ENCODE measurements around the gene NAXE.

Gene NAXE

DNA sequence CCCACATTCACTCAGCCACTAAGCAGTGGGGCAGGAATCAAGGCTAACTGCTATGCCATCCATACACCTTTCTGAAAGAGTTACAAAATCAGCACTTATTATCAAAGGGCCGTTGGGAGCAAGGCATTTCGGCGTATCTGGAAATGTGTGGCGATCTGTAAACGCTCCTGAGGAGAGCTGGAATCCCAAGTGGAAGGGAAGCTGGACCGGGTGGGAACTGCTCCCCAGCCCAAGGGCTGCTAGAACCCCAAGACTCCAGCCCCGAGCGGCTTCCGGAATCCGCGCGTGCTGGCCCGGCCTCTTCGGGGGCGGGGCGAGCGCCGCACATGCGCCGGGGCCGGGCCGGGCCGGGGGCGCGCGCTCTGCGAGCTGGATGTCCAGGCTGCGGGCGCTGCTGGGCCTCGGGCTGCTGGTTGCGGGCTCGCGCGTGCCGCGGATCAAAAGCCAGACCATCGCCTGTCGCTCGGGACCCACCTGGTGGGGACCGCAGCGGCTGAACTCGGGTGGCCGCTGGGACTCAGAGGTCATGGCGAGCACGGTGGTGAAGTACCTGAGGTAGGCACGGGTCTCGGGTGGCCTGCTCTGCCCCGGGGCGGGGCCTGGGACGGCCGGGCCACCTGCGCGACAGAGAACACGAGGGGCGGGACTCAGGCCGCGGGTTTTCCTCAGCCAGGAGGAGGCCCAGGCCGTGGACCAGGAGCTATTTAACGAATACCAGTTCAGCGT lies at the start of gene NAXE:
NAXE (plus strand) TSS at position 345 of the 726 bp plus-strand sequence; CDS start at position 374, 29 bp downstream.
- no peak for DNase-seq (ENCODE audit: low read depth)
- TF ChIP-seq, protein P1, sequence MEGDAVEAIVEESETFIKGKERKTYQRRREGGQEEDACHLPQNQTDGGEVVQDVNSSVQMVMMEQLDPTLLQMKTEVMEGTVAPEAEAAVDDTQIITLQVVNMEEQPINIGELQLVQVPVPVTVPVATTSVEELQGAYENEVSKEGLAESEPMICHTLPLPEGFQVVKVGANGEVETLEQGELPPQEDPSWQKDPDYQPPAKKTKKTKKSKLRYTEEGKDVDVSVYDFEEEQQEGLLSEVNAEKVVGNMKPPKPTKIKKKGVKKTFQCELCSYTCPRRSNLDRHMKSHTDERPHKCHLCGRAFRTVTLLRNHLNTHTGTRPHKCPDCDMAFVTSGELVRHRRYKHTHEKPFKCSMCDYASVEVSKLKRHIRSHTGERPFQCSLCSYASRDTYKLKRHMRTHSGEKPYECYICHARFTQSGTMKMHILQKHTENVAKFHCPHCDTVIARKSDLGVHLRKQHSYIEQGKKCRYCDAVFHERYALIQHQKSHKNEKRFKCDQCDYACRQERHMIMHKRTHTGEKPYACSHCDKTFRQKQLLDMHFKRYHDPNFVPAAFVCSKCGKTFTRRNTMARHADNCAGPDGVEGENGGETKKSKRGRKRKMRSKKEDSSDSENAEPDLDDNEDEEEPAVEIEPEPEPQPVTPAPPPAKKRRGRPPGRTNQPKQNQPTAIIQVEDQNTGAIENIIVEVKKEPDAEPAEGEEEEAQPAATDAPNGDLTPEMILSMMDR (conservative IDR thresholded peaks at IDR 0.05; ENCODE audit: low read depth, low read length): no peak
- peak within 1 kb of the TSS; percentile 65 for H3K4me3 ChIP-seq (ENCODE audit: low read length)

DNA sequence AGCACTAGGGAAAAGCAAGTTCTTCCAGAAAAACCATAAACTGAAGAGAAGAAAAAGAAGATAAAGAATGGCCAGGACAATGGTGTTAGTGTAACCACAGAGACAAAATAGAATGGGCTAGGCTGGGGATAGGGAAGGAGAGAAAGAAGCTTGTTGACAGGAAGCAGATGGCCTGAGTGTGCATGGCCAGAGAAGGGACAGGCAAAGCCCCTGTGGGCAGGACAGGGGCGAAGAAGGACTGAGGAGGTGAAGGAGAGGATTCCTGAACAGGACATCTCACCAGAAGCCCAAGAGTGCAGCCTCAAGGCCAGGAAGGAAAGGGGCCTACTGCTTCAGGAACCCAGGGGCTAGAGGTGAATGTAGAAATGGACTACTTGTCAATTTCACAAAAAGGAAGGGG lies 48.5 kb upstream of the NAXE start:
- no peak for DNase-seq (ENCODE audit: low read depth)
- TF ChIP-seq, protein P1 (conservative IDR thresholded peaks at IDR 0.05; ENCODE audit: low read depth, low read length): no peak
- H3K4me3 ChIP-seq (ENCODE audit: low read length): no peak overlapping the region

DNA sequence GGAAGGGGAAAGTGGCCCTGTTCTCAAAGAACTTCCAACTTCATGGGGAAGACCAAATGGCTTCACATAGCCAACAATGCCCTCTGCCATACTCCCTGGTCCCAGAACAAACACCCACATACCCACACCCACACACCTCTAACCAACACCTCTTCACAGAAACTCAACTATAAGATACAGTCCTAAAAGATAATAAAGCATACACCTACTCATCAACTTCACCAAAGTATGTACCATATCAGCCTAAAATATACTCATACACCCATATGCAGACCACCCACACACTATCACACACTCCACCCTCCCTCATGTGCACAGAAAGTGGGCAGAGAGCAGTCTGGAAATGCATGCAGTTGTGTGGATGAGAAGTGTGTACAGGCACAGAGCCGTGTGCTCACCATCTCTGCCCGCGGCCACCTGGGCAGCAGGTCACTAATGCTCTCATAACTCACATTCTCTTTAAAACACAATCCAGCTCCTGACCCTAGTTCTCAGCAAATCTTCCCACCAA lies 46.9 kb upstream of the NAXE start:
- TF ChIP-seq, protein P1 (conservative IDR thresholded peaks at IDR 0.05; ENCODE audit: low read depth, low read length): no peak
- DNase-seq (ENCODE audit: low read depth): no peak
- H3K4me3 ChIP-seq (ENCODE audit: low read length): no peak overlapping the region

DNA sequence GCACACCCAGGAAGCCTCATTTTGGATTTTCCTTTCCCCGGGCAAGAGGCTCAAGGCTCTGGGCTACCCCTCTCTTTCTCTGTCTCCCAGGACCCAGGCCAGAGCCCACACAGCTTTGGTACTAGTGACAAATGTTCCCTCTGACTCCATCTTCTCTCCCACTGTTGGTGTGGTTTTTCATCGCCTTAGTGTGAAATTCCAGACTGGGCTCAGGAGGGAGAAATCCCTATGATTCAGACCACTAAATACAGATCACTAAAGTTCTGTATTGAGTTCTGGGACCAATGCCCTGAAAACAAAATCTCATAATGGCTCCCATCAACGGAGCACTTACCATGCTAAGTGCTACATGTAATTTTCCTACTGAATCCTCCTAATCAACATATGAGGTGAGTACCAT lies 45.3 kb upstream of the NAXE start:
- no peak for DNase-seq (ENCODE audit: low read depth)
- H3K4me3 ChIP-seq (ENCODE audit: low read length): no peak overlapping the region
- TF ChIP-seq, protein P1 (conservative IDR thresholded peaks at IDR 0.05; ENCODE audit: low read depth, low read length): no peak

DNA sequence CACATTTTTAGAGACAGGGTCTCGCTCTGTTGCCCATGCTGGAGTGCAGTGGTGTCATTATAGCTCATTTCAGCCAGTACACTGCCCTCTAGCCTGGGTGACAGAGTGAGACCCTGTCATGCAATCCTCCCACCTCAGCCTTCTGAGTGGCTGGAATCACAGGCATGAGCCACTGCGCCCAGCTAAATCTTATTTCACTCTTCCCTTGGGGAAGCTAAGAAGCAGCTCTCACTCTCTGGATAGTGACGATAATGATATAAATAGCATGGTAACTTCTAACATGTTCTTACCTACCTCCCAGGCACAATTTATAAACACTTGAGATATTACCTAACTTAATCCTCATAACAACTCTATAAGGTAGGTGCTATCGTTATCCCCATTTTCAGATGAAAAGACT lies 44.1 kb upstream of the NAXE start:
- H3K4me3 ChIP-seq (ENCODE audit: low read length): no peak overlapping the region
- no peak for DNase-seq (ENCODE audit: low read depth)
- TF ChIP-seq, protein P1 (conservative IDR thresholded peaks at IDR 0.05; ENCODE audit: low read depth, low read length): no peak

DNA sequence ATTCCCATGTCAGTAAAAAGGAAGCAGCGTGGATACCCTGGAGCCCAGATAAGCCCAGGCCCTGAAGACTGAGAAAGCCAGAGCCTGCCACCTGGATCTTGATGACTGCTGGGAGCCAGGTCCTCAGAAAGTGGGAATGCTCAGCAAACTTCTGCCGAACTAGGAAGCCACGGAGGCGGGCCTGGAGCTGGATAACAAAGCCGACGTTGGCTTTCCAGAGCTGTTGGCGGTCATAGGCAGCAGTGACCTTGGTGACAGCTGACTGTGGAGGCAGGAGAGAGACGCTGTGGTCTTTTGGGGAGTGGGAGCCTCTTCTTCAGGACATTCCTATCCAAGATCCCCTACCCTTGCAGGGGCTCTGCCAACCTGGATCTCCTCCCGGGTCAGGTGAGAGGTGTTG lies 43.6 kb upstream of the NAXE start:
- TF ChIP-seq, protein P1 (conservative IDR thresholded peaks at IDR 0.05; ENCODE audit: low read depth, low read length): no peak
- no peak overlapping the region for H3K4me3 ChIP-seq (ENCODE audit: low read length)
- no peak for DNase-seq (ENCODE audit: low read depth)

DNA sequence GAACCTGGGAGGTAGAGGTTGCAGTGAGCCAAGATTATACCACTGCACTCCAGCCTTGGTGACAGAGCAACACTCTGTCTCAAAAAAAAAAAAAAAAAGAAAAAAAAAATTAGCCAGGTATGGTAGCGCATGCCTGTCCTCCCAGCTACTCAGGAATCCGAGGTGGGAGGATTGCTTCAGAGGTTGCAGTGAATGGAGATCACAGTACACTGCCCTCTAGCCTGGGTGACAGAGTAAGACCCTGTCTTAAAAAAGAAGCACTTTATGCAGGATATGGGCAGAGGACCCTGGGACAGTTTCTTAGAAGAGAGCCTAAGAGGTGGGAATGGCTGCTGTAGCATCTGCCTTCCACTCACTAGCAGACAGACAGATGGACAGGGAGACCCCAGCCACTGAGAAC lies 42.2 kb upstream of the NAXE start:
- TF ChIP-seq, protein P1 (conservative IDR thresholded peaks at IDR 0.05; ENCODE audit: low read depth, low read length): peak; percentile 4
- DNase-seq (ENCODE audit: low read depth): no peak
- H3K4me3 ChIP-seq (ENCODE audit: low read length): no peak overlapping the region
